Stimulated activated CD4-positive, alpha-beta T cell treated with anti-CD3 and anti-CD28 coated beads, Interleukin-15, amount 100 ng/mL, for 24 hours (primary cell): Measurements from ENCODE around the gene USP15.
"Not testable (repeated sequence)": the region's sequence is repeated elsewhere in the genome, so short reads cannot be mapped to it uniquely, and the experiment has no call there.

Experiments used
- DNase-seq: peaks from one replicate; pipeline ENCODE4 v3.0.0-alpha.2; 2020

USP15 gene

DNA sequence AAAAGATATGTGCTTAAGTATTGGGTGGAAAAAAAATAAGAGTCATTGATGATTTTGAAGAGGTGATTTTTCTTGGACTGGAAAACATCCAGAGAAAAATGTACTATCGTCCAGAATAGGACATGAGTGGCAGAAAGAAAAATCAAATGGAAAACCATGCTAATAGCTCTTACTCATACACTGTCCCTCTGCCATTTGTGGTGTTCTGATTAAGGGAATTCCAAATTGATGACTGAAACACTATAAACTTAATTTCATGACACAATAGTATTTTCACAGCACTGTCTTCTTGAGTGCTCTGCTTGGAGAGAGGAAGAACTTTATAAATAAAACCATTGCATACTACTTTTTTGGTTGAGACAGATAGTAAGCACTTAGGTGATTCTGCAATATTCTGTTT lies 72.4 kb downstream of the USP15 start:
- no peak for DNase-seq

DNA sequence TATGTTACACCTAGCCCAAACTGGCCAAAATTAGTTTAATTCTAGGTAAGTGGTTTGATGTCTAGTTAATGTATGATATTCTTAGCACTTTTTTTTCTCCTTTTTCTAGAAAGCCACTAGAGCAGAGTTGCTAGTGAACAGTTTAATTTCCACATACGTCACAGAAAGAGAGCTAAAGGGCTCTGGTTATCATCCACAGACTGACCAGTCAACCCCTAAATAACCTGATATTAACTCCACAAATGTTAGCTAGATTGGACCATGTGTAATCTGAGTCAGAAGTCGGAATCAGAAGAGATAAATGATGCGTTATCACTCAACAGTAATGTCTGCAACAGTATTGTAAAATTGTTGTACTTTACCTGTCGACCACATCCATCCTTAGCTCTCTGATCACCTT lies 74.9 kb downstream of the USP15 start:
- DNase-seq = no peak

DNA sequence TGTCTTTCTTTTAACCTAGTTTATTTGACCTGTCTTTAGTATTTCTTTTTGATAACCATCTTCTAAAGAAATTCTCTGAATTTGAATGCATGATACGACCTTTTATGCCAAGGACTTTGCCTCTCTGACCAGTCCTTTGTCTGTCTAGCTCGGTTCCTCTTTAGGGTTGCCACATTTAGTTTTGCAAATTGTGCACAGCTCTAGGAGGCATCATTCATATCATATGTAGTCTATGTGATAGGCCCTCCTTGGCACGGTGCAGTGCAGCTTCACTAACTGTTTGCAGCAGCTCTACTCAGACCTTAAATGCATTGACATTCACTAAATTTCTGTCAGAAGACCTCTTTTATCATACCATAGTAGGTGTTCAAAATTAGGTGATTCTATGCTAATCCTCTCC lies 75.6 kb downstream of the USP15 start:
- no peak for DNase-seq

- DNase-seq = not testable (repeated sequence)
Observed at GRCh38 chr12:62337643-62338042, 77.4 kb downstream of the USP15 start.

GRCh38 chr12:62342614-62343303 lies 82.6 kb downstream of the USP15 start:
- not testable (repeated sequence) for DNase-seq

DNA sequence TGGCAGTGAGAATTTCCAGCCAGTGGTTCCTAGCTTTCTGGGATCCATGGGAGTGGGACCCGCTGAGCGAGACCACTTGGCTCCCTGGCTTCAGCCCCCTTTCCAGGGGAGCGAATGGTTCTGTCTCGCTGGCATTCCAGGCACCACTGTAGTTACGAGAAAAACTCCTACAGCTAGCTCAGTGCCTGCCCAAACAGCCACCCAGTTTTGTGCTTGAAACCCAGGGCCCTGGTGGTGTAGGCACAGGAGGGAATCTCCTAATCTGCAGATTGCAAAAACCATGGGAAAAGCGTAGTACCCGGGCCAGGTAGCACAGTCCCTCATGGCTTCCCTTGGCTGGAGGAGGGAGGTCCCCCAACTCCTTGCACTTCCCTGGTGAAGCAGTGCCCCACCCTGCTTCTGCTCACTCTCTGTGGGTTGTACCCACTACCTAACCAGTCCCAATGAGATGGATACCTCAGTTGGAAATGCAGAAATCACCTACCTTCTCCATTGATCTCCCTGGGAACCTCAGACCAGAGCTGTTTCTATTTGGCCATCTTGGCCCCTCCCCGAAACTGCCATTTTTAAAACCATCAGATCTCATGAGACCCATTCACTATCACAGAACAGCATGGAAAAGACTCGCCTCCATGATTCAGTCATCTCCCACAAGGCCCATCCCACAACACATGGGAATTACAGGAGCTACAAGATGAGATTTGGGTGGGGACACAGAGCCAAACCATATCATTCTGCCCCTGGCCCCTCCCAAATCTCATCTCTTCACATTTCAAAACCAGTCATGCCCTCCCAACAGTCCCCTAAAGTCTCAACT lies 83.3 kb downstream of the USP15 start:
- not testable (repeated sequence) for DNase-seq

GRCh38 chr12:62344731-62345556 lies 84.7 kb downstream of the USP15 start:
- DNase-seq = not testable (repeated sequence)

DNA sequence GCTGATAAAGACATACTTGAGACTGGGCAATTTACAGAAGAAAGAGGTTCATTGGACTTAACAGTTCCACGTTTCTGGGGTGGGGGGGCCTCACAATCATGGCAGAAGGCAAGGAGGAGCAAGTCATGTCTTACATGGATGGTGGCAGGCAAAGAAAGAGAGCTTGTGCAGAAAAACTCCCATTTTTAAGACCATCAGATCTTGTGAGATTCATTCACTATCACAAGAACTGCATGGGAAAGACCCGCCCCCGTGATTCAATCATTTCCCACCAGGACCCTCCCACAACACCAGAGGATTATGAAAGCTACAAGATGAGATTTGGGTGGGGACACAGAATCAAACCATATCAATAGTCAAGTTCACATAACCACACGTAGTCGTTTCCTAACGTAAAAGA lies 85.5 kb downstream of the USP15 start:
- no peak for DNase-seq

DNA sequence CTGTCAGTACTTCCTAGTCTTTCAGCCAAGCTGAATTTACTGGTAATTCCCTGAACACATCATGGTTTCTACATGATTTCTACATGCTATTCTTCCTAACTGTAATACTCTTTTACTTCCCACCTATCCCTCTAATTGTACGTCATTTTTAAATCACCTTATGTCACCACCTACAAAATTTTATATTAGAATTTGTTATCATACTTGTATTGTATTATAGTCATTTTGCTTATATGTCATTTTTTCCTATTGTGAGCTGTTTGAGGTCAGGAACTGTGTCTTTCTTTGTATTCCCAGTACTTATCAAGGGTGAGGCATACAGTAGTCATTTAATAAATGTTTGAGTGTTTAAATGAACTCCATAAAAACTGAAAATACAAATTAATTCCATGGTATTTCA lies 86.6 kb downstream of the USP15 start:
- DNase-seq = no peak

DNA sequence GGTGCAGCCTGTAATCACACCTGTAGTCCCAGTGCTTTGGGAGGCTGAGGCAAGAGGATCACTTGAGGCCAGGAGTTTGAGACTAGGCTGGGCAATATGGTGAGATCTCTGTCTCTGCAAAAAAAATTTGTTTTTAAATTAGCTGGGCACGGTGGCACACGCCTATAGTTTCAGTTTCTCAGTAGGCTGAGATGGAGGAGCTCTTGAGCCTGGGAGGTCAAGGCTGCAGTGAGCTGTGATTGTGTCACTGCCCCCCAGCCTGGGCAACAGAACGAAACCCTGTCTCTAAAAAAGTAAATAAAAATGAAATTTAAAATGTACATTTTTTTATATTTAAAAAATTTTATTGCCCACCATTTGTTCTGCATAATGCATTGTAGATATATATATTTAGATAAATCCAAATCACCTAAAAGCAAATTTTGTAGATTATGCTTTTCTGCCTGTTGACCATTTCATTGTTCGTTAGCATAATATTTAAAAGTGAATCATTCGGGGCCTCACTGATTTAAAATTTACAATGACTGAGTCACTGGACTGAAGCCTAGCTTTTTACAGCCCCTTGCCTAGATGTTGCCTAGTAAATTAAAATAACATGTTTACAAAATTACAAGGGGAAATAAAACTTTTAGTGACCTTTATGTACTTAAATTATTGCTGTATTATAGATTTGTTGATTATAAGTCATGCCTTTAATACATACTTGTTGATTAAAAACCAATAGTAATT lies 87.9 kb downstream of the USP15 start:
- no peak for DNase-seq

GRCh38 chr12:62350554-62350953 lies 90.3 kb downstream of the USP15 start:
- DNase-seq = no peak

GRCh38 chr12:62351326-62351725 lies 91.1 kb downstream of the USP15 start:
- no peak for DNase-seq

DNA sequence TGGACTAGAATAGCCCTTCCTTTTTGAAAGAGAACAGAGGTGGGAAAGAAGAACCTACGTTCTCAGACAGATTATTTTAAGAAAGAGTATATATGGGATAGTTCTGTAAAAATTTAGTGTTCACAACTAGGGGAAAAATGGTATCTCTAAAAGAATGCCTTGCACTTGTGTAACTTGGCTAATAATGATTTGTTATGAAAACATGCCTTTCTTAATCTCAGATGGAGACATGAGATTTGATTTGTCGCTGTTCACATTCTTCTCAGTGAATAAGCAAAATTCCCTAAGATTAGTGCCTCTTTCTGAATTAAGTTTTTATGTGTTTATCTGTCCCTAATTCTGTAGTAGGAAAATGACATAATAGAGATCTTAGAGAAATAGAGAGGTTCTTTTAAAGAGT lies 100.8 kb downstream of the USP15 start:
- no peak for DNase-seq

DNA sequence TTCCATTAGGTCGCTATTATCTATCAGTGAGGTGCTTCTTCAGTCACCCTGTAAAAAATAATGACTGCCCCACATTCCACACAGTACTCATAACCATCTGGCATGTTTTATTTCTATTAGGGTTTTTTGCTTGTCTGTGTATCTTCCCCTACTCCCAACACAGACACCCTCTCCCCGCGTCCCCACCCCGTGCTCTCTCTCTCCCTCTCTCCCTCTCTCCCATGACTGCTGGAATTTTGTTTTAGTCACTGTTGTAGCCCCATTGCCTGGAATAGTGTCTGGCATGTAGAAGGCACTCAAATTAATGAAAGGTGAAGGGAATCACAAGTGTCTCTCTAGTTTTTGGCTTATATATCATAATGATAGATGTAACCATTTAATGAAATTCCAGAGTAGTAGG lies 103.3 kb downstream of the USP15 start:
- no peak for DNase-seq

DNA sequence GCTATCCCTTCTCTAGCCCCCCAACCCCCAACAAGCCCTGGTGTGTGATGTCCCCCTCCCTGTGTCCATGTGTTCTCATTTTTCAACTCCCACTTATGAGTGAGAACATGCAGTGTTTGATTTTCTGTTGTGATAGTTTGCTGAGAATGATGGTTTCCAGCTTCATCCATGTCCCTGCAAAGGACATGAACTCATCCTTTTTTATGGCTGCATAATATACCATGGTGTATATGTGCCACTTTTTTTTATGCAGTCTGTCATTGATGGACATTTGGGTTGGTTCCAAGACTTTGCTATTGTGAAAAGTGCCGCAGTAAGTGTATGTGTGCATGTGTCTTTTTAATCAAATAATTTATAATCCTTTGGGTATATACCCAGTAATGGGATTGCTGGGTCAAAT lies 104.5 kb downstream of the USP15 start:
- DNase-seq = not testable (repeated sequence)

GRCh38 chr12:62365846-62366245 lies 105.6 kb downstream of the USP15 start:
- not testable (repeated sequence) for DNase-seq

DNA sequence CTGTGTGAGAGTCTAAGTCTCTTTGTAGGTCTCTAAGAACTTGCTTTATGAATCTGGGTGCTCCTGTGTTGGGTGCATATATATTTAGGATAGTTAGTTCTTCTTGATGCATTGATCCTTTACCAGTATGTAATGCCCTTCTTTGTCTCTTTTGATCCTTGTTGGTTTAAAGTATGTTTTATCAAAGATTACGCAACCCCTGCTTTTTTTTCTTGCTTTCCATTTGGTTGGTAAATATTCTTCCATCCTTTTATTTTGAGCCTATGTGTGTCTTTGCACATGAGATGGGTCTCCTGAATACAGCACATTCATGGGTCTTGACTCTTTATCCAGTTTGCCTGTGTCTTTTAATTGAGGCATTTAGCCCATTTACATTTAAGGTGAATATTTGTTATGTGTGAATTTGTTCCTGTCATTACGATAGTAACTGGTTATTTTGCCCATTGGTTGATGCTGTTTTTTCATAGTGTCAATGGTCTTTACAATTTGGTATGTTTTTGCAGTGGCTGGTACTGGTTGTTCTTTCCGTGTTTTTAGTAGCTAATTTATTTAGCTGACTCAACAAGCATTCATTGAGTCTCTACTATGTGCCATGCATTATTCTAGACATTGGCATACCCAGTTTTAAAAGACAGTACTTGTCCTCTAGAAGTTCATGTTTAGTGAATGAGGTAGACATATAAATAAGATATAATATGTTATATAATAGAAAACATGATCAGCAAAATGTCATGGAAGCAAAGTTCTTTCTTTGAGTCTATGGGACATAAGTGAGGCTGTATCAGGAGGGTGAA lies 108.4 kb downstream of the USP15 start:
- not testable (repeated sequence) for DNase-seq

DNA sequence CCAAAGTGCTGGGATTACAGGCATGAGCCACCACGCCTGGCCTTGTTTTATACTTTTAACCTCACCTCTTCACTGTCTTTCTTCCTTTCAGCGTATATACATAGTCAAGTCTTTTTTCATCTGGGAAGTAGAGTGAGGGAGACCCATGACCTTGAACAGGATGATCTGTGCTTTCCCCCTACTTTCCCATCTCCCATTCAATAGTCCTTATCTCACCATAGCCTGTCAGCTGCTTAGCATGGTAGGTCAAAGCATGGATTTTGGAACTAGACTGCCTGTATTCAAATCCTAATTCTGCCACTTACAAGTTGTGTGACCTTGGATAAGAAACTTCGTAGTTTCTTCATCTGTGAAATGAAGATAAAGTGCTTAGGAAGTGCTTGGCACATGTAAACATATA lies 110.0 kb downstream of the USP15 start:
- DNase-seq = no peak

- DNase-seq = no peak
Observed at GRCh38 chr12:62371661-62372060, 111.5 kb downstream of the USP15 start.

- no peak for DNase-seq
Observed at GRCh38 chr12:62372134-62372533, 111.9 kb downstream of the USP15 start.

- DNase-seq = no peak
Observed at GRCh38 chr12:62372825-62373224, 112.6 kb downstream of the USP15 start.

GRCh38 chr12:62375603-62376002 lies 115.4 kb downstream of the USP15 start:
- DNase-seq = no peak
